Thyroid gland (tissue), 4 donors: ENCODE measurements around the gene TECPR2.

Experiments used
- POLR2A ChIP-seq, 2 donors: fragments of 450-650 bp; IDR thresholded peaks; one replicate each; pipeline ENCODE4 v1.6.1; 2017; ENCODE audit warnings: antibody characterized with exemption in 2 of 2, mild to moderate bottlenecking in 2 of 2, moderate library complexity in 1 of 2
- TF ChIP-seq, protein P1 (sequence below), 6 experiments: fragments of 200-600 bp in 3 of 6; fragments of 450-650 bp in 3 of 6; sonication (generic) in 3 of 6; IDR thresholded peaks; one replicate each; pipeline ENCODE4 v1.5.1; 2016 to 2019; ENCODE audit warnings: antibody characterized with exemption in 6 of 6, mild to moderate bottlenecking in 2 of 6, inconsistent platforms in 1 of 6, moderate library complexity in 1 of 6

DNA sequence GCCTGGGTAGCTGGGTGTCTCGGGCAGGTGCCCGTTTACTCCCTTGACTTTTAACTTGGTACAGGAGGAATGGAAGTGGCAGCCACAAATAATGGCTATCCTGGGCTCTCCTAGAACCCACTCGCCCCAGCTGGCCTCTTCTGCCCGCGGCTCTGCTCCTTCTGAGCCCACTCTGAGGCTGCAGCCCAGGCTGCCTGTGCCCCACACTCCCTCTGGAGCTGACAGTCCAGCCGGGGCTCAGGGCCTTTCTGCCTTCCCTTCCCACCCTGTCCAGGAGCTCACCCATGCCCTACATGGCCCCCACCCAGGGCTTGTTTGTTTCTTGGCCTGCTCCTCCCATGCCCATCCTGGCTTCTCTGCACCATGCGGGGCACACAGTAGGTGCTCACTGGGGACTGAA, 27.6 kb upstream of the TECPR2 start:
- TF ChIP-seq, protein P1, sequence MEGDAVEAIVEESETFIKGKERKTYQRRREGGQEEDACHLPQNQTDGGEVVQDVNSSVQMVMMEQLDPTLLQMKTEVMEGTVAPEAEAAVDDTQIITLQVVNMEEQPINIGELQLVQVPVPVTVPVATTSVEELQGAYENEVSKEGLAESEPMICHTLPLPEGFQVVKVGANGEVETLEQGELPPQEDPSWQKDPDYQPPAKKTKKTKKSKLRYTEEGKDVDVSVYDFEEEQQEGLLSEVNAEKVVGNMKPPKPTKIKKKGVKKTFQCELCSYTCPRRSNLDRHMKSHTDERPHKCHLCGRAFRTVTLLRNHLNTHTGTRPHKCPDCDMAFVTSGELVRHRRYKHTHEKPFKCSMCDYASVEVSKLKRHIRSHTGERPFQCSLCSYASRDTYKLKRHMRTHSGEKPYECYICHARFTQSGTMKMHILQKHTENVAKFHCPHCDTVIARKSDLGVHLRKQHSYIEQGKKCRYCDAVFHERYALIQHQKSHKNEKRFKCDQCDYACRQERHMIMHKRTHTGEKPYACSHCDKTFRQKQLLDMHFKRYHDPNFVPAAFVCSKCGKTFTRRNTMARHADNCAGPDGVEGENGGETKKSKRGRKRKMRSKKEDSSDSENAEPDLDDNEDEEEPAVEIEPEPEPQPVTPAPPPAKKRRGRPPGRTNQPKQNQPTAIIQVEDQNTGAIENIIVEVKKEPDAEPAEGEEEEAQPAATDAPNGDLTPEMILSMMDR (IDR thresholded peaks at IDR 0.05) = no peak
- no peak for TF ChIP-seq POLR2A (IDR thresholded peaks at IDR 0.05)
